CD4-positive, alpha-beta T cell treated with Interleukin-21 for 1 hour (primary cell): ENCODE results near the gene NAGA.
"Not testable (repeated sequence)": the region's sequence is repeated elsewhere in the genome, so short reads cannot be mapped to it uniquely, and the experiment has no call there.

ENCODE experiments used
- DNase-seq: peaks from one replicate; pipeline ENCODE4 v3.0.0-alpha.2; 2020

The NAGA gene

DNA sequence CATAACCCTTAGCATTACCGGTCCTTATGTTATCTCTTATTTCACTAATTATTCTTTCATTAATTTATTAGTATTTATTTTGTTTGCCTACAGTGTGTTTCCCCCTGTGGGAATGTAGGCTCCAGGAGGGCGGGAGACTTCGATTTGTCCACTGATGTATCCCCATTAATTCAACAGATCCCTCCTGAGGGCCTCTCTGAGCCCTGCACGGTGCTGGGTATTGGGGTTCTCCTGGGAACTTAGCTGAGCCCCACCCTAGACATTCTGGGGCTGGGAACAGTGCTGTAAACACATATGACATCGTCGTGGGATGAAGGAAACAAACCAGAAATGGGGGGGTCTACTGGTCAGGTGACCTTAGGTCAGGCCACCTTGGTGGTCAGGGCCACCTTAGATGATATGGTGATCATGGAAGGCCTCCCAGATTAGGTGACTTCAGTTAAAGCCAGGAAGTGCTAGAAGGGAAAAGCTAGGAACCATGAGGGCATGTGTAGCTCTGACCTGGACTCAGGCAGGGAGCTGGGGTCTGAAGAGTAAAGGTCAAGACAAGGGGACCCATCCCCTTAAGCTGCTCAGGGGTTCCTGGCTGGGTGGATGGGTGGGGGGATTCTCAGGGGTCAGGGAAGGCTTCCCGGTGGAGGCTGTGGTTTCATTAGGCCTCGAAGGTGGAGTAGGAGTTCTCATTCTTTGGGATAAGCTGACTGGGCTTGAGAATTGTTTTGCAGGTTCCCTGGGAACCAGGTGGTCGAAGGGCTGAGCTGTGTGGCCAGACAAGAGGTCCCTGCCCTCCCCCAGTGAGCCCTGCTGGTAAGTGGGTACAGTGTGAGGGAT, 4.4 kb upstream of the NAGA start:
- no peak for DNase-seq

DNA sequence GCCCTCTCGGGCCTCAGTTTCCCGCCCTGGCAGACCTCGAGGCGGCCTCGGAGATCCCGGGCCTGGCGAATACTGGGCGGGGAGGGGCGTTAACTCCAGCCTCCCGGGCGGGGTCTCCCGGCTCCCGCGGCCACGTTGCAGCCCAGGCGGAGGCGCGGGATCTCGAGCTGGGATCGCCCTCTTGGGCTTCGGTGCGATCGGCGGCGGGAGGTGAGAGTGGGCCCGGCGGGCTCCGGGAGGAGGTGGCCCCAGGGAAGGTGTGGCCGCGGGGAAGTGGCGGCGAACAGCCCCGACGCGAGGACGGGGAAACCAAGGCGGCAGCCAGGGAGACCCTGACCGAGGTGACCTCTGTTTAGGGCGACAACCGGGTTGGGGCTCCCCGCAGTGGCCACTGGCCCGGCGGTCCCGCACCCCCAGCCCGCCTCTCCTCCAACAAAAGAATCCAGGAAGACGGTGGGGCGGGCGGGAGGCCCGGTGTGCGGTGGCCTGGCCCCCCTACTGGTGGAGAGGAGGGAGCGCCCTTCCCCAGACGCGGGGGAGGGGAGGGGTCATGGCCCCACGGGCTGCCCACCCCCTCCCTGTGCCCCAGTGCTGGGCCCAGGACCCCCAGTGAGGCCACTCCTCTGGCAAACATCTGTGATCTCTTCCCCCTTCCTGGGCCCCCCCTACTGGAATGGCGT, 3.7 kb upstream of the NAGA start, which contains the start of gene PHETA2:
TSS of gene PHETA2 (plus strand) at position 117 of the 680 bp plus-strand sequence. CDS start 3,046 bp downstream, outside the sequence.
- peak; percentile 63 for DNase-seq

DNA sequence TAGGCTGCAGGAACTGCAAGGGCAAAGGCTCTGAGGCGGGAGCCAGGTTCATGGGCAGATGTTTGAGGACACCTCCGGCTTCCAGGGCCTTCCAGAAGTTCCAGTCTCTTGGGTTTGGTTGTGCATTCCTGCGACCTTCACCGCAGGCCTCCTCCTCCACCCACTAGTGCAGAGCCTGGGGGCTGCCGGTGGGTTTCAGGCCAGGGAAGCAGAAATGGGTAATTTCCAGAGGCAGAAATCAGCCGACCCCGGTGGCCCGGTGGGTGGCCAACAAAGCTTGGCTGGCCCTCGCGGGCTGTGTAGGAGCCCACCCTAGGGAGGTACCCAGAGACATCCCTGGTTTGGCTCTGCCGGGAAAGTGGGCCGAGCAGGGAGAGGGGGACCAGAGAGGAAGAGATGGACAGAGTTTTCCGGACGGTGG, 3.0 kb upstream of the NAGA start:
- DNase-seq, result no peak

DNA sequence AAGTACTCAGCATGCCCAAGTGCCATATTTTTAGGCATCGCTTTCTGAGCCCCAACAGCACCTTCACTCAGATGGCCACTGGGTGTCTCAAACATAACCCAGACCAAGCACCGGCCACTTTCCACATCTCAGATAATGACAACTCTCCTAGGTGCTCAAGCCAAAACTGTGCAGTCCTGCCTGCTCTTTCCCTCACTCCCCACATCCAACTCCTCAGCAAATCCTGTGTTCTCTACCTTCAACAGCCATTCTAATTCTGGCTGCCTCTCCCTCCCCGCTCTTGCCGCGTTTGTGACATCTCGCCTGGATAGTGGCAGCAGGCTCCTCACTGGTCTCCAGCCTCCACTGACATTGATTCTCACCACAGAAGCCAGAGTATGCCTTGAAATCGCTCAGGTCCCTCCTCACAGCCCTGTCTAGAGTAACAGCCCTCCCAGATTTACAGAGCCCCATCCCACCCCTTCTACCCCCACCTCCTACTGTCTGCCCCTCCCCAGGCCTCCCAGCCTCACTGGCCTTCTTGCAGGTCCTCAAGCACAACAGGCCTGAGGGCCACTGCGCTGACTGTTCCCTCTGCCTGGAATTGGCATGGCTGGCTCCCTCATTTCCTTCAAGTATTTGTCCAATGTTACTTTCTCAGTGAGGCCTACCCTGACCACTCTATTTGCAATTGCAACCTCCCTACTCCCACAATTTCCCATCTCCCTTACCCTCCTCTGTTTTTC, 2.2 kb upstream of the NAGA start:
- DNase-seq, result no peak

DNA sequence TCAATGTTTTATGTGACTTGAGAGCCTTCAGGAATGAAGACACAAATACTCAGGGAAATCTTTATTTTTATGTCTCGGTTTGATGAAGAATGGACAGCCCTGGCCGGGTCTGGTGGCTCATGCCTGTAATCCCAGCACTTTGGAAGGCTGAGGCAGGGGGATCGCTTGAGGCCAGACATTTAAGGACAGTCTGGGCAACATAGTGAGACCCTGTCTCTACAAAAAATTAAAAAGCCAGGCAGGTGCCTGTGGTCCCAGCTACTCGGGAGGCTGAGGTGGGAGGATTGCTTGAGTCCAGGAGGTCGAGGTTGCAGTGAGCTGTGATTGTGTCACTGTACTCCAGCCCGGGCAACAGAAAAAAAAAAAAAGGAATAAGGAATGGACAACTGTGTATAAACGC, 896 bp upstream of the NAGA start:
- not testable (repeated sequence) for DNase-seq

DNA sequence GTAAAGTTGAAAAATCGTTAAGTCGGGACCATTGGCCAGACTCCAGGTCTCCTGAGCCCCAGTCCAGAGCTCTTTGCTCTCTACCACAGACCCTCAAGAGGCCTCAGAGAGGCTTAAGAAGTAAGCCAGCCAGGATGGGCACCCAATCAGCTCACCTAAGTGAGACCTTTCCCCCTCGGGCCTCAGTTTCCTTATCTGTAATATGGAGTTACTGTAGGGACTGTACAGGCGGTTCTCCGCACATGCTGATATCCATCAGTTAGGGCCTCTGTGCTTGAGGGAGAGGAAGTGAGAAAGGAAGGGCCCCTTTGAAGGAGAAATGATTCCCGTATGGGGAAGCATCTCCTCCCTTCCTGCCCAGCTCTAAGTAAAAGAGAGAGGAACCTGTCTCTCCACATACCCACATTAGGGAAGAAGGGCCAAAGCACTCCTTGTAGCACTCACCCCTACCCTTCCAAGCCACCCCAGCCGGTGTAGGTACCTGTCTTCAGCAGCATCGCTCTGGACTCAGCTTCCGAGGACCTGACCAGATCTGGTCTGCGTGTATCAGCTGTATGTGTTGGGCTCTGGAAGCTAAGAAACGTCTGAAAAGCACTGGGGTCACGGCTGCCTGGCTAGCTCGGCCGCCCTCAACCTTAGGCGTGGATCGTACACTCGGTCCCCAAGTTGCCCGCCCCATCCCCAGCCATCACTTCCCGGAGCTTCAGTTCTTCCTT, 653 bp downstream of the NAGA start:
- DNase-seq, result peak; percentile 20

DNA sequence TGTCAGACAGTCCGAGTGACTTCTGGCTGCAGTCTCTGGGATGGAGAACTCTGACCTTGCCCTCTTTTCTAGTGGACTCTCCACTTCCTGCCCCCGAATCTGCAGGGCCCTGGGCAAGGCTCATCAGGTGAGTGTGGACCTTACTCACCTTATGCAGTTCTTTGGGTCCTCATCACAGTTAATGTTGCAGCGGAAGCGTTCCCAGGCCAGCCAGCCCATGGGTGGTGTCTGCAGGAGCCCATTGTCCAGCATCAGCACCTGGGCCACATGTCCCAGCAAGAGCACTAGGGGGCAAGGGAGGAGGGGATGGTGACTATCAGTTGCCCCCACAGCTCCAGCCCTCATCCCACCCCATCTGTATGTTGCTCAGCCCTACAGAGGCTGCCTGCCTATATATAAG, 2.3 kb downstream of the NAGA start:
- no peak for DNase-seq

DNA sequence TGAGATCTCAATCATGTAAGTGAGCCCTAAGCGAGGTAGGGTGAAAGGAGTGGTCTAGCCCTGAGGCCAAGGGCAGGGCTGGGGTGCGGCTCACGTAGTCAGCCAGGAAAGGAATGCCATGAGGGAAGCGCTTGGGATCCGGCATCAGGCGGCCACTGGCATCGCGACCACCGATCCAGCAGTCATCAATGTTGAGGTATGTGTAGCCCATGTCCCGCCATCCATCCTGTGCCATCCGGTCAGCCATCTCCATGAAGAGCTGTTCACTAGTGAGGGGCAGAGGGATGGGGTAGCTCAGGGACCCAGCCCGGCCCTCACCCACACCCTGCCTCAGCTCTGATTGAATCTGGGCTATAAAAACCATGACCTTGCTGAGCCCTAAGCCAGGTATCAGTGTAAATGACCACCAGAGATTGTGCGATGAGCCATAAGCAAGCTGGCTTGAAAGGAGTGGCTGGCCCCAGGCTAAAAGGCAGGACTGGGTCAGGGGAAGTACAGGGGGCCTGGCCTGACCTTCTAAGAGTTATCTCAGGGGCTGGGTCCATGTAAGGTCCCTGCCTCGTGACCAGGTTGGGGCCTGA, 2.9 kb downstream of the NAGA start:
- DNase-seq, result no peak

DNA sequence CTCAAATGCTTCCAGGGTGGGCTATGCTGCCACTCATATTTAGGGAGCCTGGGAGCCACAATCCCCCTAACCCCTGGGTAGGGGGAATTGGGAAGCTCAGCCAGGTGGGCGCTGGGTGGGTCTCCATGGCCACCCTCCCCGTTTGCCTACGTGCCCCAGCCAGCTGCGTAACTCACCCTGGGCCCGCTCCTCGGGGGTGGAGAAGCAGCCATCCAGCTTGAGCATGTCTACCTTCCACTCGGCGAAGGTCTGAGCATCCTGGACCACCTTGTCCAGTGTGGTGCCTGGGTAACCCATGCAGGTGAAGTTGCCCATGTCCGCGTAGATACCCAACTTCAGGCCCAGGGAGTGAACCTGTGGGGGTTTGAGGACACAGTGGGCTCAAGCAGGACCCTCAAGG, 3.7 kb downstream of the NAGA start:
- no peak for DNase-seq

DNA sequence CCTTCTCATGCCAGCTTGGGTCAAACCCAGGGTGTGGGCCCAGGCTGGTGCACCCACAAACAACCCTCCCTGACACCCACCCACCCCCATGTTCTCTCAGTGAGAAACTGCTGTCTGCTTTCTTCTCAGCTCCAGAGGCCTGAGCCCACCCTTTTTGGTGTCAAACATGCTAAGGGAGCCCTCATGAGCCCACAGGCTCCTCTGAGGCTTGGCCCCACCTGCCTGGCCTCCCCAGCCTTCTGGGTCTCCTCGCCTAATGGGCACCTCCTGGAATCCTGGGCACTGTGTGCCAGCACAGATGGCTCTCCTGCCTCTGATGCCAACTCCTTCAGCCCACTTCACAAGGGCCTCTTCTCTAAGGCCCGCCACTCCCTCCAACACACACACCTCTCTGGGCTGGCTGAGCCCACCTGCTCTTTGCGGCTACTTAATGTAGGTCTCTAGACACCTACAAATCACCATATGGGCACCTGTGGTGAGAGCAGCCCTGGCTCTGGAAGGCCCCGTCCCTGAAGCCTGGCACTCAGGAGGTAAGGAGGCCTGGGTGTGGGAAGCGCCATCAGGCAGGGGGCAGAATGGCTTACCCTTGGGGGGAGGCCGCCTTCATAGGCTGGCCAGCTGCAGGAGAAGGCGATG, 4.4 kb downstream of the NAGA start:
- no peak for DNase-seq

DNA sequence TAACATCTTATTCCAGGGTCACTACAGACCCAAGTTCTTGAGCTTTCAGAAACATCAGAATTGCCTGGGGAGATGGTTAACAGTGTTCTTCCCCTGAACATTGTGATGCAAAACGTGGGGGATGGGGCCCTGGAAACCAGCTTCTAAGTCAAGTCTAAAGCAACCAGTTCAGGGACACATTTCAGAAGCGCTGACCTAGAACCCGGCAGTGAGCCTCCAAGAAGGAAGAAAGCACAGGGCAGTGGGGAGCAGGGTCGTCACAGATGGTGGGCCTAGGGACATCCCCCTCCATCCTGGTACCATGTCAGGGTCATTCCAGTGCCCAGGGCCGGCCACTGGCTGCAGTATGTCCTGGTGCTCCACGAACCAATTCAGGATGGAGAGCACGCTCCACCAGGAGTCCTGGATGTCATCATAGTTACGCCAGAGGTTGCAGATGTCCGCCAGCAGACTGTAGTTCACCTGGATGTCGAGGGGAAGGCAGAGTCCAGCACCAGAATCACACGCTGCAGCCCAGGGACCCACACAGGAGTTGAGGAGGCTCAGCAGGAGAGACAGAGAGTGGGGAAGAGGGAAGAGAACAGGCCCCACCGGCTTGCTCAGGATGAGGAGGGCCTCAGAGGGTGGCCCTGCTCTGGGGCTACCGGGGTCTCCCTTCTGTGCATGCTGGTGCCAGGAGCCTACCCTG, 5.0 kb downstream of the NAGA start:
- DNase-seq, result no peak

DNA sequence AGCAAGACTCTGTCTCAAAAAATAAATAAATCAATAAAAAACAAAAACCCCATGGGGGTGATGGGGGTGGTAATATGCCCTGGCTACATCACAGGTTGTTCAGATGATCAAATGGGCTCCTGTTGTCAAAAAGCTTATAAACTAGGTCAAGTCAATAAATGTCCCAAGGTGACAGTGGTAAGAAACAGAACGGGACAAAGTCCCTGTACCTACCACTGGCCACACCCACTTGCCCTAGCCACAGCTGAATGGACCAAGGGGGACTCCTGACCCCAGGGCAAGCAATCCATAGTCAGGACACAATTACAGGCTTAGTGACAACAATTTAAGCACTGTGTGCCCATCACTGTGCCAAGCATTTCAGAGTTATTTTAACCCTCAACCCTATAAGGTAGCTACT, 6.0 kb downstream of the NAGA start:
- no peak for DNase-seq

DNA sequence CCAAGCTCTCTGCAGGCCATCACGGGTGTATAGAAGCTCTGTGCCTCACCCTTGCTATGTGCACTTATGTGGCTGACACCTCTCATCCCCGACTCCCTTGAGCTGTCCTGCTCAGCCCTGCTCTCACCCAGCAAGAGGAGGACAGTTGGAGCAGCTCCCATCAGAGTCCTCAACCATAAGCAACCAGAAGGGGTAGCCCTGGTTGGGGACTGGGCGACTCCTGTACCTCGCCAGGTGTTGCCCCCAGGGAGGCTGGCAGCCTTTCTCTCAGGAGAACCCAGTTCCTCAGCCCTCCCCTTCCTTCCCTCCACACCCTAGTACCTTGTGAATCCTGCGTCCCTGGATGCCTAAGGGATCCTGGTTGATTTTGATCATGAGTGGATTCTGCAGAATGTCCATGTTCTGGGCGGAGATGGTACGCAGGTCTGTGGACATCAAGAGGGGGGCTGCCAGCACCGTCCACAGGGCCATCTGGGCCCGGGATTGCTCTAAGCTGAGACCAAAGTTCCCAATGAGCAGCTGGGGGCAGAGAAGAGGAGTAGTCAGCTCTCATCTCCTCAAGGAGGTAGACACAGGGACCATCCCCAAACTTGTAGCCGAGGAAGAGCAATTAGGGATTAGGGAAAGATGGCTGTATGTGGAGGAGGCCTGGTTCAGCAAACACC, 8.0 kb downstream of the NAGA start:
- DNase-seq, result no peak

DNA sequence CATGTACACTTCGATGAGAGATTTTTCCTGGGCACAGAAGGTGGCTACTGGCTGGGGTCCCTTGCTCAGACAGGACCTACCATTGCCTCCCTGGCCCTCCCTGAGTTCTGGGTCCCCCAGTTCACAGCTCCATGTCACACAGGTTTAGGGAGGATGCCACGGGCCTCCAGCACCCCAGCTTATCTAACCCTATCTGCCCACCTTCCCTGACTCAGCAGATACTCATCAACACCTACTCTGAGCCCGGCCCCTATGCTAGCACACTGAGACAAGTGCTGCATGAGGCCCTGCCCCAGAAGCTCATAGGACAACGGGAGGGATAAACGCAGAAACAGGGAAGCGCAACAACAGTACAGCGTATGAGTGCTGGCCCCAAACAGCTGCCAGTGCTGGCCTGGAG, 9.6 kb downstream of the NAGA start:
- no peak for DNase-seq

DNA sequence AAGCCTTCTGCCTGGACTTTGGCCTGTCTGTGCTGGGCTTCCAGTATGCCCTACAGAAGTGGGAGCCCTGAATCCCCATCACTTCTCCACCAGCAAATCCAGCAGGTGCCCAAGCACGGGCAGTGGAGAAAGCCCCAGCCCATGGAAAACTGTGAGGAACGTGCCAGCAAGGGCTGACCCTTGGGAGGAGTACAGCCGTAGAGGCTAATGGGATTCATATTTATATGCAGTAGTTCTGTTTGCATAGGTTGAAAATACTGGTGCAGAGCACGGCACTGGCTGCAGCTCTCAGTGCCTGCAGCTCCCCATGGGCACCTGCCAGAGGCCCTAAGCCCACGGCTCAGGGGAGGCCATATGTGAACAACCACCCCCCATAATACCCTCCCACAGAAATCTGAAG, 10.1 kb downstream of the NAGA start:
- no peak for DNase-seq

DNA sequence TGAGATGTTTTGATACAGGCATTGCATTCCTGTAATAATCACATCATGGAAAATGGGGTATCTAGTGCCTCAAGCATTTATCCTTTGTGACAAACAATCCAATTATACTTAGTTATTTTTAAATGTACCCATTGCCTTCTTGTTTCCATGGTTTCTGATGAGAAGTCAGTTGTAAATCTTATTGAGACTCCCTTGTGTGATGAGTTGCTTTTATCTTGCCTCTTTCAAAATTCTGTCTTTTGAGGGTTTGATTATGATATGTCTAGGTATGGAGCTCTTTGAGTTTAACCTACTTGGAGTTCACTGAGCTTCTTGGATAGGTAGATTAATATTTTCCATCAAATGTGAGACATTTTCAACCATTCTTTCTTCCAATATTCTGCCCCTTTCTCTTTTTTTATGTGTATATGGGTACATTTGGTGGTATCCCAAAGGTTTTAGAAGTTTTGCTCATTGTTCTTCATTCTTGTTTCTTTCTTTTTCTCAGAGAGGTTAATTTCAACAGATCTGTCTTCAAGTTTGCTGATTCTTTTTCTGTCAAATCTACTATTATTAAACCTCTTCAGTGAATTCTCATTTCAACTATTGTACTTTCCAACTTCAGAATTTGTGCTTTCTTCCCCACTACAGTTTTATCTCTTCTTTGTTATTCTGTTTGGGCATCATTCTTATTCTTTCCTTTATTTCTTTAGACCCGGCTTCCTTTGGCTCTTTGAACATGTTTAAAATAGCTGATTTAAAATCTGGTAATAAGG, 13.7 kb downstream of the NAGA start:
- no peak for DNase-seq

DNA sequence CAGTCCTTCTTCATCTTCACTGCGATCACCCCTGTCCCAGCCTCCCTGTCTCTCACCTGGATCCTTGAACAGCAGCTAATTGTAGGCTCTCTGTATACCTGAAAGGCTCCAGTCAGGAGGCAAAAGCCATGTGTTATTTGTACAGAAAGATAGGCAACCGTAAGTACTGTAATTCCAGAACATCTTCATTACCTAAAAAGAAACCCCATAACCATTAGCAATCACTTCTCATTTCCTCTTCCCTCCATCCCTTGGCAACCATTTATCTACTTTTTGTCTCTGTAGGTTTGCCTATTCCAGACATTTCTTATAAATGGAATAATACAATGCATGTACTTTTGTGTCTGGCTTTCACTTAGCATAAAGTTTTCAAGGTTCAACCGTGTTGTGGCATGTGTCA, 17.8 kb downstream of the NAGA start:
- no peak for DNase-seq

DNA sequence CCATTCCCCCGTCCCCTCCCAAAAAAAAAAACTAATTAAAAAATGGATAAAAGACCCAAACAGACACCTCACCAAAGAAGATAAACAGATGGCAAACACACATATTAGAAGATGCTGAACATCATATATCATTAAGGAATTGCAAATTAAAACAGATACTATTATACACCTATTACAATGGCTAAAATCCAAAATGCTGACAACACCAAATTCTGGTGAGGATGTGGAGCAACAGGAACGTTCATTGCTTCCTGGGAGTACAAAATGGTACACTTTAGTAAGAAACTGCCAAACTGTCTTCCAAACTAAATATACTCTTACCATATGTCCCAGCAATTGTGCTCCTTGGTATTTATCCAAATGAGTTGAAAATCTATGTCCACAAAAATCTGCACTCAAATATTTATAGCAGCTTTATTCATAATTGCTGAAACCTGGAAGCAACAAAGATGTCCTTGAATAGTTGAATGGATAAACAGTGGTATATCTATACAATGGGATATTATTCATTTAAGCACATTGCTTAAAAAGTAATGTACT, 19.9 kb downstream of the NAGA start:
- DNase-seq, result no peak

DNA sequence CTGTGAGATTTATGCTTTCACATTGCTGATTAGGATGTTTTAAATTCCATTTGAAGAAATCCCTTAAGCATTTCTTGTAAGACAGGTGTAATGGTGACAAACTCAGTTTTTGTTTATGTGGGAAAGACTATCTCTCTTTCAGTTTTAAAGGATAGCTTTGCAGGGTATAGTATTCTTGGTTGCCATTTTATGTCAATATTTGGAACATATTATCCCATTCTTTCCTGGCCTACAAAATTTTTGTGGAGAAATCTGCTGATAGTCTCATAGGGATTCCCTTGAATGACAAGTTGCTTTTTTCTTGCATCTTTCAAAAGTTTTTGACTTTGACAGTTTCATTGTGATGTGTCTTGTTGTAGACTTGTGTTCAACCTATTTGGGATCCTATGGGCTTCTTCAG, 28.8 kb downstream of the NAGA start:
- no peak for DNase-seq

DNA sequence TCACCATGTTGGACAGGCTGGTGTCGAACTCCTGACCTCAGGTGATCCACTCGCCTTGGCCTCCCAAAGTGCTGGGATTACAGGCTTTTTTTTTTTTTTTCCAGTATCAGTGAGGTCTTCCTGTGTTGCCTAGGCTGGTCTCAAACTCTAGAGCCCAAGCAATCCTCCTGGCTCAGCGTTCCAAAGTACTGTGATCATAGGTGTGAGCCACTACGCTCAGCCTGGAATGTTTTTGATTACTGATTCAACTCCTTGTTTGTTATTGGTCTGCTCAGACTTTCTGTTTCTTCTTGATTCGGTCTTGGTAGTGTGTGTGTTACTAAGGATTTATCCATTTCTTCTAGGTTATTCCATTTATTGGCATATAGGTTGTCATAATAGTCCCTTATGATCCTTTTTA, 31.3 kb downstream of the NAGA start:
- DNase-seq, result no peak
